SK-N-DZ (cell line): Measurements from ENCODE around the gene OTOF.

Experiments used
- DNase-seq: peaks from one replicate; pipeline ENCODE4 v3.0.0-alpha.2; 2015; ENCODE audit warnings: low spot score

The OTOF gene

DNA sequence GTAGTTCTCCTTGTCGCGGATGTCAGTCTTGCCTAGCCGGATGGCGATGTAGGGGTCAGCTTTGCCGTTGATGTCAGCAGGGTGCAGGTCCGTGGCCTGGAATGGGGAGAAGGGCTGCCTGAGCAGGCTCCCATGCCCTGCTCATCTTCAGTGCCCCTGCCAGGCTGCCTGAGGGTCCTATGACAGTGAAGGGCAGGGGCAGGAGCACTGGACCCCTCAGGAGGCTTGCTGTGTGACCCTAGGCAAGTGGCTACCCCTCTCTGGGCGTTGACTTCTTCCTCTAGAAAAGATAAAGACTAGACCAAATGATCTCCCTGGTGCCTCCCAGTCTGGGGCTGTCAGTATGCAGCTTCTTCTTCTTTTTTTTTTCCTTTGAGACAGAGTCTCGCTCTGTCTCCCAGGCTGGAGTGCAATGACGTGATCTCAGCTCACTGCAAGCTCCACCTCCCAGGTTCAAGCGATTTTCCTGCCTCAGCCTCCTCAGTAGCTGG is 11.9 kb downstream of the OTOF start:
- DNase-seq, result no peak

DNA sequence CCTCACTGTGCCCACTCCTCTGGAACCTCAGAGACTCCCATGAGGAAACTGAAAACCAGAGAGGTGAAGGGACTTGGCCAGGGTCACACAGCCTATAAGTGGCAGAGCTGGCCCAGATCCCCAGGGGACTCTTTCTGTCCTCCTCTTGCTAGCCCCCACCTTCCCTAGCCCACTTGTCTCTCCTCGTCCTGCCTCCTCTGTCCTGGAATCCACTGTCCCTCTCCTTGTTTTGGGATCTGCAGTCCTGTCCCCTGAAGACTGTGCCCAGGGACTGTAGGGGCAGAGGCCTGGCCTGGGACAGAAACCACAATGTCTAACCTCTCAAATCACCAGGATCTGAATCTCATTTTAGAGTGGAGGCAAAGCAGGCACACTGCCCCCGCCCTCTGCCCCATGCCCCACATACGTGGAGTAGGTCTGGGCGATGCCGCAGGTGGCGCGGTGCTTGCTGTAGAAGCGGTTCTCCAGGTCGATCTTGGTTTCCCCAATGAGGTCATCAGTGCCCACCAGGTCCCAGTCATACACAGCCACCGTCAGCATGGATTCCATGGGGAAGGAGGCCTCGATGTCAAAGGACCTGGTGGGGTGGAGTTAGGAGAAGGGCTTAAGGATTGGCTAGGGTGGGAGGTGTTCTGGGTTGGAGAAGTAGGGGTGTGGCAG is 12.5 kb downstream of the OTOF start:
- DNase-seq, result no peak

DNA sequence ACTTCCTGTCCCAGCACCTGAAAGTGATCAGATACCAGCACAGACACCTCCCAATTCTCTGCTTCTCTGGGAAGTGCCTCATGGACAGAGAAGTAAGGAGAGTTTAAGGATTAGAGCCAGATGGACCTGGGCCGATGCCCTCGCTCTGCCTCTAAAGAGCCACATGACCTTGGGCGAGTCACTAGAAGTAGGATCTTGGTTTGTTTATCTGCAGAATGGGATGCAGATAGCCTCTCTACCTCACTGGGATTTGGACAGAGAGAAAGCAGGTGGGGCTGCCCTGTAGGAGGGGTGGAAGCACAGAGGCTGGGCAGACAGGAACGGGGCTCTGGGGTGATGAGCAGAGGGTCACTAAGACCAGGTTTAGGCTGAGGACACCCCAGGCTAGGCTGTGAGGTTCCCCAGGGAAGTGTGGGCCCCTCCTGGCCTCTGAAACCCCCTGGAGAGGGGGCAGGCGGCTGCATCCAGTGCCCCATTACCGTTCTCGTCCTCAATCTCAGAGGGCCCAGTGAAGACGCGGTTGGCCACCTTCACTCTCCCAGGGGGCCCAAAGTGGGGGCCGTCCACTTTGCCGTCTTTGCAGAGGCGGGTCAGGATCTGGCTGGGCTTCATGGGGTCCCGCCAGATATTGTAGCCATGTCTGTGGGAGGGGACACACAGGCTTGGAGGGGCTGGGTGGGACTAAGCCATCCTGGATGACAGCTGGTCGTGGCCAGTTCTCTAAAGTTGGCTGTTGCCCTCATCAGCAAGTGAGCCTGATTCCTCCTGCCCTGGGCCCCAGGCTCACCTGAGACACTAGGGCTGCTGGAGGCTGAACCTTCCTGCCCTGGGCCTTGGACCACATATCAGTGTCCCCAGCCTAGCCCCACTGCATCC is 13.3 kb downstream of the OTOF start:
- no peak for DNase-seq

DNA sequence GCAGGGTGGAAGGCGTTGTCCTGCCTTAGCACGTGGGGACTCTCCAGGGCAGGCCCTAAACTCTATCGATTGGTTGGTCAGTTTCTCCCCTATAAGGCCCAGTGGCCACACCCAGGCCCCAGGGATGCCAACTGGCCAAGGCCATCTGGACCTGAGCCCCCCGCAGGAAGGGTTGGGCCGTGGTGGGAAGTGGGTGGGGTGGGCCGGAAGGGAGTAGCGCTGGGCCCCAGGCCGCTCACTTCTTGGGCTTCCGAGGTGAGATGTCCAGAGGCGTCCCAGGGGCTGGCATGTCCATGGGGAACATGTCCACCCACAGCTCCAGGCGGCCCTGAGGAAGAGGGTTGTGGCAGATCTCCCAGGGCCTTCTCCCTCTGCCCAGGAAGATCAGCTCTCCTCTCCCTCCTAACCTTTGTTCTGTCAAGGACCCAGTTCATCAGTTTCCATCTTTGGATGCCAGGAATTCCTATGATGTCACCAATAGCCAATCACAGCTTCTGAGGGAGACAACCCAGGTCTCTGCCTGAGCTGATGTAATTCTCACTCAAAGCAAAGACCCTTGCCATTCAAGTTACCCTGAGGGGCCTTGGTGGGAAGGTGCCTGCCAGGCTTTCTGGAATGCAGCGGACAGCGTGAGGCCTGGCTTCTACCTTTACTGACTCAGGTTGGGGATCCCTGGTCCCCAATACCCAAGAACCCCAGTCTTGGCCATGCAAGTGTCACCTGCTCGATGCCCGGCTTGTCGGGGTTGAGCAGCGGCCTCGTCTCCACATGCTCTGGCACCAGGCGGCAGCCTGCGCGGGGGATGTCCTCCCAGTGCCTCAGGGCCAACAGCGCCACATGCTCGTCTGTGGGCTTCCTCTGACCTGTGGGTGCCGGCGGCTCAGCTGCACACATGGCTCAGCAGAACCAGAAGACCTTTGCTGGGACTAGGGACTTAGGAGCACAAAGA is 14.4 kb downstream of the OTOF start:
- DNase-seq, result no peak

DNA sequence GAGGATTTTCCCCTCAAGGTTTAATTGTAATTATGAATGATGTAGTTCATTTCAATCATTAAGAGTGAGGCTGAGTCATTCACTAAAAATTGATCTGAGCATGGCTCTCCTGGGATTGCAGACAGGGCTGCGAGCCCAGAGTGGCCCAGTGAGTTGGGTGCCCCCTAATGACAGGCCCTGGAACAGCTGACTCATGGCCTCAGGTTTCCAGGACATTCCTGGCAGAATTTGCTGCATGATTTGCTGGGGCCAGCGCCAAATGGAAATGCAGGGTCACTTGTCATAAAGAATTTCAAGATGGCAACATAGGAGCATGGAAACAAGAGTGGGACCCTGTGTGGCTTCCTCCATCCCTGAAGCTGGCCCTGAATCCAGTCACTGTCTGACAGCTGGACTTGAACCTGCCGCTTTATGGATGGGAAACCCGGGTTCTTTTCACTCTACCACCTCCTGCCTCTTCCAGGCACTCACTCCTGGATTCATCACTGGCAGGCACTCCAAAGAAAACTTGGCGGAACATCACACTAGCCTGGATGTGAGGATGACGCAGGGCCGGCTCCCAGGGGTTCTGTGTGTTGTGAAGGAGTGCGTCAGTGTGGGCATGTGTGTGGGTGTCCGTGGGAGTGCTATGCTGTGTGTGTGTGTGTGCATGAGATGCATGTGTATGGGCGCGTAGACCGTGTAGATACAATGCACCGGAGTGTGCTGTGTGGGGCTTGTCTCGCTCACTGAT is 15.2 kb downstream of the OTOF start:
- peak; percentile 18 for DNase-seq

DNA sequence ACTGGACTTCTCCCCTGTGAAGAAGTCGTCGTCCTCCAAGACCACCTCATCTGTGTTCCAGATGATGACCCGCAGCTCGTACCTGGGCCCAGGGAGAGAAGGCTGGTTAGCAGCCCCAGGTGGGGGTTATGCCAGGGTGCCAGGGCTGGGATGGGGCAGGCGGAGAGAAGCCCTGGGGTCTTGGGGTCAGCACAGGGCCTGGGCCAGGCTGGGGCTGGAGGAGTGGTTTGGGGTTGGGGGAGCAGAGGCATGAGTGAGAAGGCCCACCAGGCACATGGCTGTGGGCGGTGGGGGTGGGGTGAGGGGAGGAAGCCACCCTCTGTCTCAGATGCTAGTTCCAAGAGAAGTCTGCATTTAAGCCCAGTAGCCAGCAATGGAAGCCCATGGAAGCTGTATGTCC is 15.8 kb downstream of the OTOF start:
- DNase-seq, result no peak

DNA sequence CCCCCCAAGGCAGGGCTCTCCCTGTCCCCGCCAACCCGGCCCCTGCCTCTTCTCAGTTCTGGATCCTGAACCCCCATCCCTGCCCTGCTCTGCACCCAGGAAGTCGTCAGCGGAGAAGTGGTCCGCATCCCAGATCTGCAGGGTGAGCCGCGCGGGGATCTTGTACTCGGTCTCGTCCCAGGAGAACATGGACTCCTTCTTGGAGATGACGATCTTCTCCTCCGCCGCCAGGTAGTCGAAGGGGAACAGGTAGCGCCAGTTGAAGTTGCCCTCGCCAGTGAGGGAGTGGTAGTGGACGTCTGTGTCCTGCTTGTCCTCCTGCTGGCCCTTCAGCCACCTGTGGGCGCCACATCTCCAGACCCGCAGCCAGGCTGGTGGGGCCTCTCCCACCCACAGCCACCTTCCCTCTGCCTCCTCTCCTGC is 16.3 kb downstream of the OTOF start:
- no peak for DNase-seq

DNA sequence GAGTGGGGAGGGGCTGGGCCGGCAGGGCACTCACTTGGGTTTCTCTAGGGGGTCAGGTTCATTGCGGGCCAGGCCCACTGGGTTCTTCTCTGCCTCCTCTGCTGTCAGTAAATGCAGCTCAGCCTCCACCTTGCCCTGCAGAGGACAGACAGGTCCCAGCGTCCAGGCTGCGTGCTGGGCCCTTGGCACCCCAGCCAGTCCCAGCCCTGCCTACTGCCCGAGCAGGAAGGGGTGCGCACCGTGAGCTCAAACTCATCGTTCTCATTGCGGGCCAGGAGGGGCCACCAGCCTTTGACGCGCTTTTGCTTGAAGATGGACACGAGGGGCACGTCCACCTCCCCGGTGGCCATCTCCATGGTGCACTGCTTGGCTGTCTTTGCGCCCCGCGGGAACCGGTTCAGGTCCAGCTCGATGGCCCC is 17.3 kb downstream of the OTOF start:
- no peak for DNase-seq

DNA sequence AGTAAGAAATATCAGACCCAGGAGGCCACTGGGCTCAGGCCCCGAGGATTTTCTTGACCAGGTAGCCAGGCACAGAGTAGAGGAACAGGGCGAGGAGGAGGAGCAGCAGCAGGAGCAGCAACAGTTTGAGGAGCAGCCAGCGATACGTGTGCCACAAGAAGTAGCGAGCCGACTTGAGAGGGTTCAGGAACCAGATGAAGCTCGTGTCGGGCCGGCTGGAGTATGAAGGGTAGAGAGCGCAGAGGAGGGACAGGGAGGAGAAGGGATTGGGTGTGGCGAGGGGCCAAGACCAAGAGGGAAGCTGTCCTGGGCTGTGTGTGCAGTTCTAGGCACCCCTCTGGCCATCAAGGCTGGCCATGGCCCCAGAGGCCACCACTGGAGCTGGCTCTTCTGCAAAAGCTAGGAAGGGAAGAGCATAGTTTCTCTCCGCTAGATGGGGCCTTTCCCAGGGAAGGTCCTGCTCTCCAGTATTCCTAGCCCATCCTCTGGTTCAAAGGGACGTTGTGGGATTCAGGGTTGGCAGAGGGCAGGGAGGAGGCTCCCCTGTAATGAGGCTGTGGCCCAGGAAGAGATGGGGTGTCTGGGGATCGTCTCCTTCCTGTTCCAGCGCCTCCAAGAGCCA is 17.8 kb downstream of the OTOF start:
- DNase-seq, result no peak

DNA sequence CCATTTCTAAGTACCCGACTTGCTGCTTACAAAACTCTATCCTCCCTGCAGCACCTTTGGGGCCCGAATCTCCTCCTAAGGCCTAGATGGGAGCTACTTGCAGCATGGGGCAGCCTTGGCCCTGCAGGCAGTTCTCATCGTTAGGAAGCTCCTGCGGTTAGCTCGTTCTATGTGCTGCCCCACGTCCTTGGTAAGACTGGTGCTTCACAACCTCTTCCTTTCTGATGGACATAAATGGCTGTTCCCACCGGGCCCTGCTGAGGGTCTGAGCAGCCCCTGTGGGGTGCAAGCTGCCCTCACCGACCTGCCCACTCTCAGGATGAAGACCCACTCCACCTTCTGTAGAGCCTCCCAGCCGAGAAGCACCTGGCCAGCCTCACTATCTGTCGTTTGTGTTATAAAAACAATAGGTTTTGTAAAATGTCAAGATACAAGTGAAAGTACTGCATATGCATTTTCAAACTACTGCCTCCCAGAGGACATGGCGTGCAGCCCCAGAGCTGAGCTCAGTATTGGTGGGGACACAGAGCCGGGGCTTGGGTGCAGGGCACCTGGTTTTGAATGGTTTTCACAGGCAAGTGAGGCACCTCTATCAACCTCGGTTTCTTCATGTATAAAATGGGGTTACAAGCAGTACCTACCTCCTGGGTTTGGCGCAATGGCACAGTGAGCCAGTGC is 19.4 kb downstream of the OTOF start:
- DNase-seq, result no peak

DNA sequence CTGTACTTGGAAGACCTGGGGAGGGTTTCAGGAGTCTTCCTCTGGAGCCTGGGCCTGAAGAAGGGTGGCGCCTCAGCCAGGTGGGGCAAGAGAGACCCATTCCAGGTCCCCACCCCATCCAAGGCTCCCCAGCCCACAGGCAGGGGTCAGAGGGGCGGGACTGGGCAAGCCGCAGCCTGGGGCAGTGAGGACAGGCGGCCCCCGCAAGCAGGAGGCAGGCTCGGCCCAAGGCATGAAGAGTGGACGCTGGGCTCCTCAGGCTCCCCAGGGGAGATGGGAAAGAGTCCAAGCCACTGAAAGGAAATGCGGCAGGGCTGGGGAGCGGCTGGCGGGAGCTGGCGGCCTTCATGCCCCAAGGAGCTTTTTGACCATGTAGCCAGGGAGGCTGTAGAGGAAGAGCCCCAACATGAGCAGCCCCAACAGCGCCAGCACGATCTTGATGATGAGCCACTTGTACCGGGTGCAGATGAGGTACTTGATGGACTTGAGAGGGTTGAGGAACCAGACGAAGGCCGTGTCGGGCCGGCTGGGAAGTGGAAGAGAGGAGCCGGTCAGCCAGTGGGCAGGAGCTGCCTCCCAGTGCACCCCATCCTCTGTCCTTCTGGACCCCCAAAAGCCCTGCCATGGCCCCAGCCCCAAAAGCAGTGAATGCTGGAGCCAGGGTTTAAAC is 20.1 kb downstream of the OTOF start:
- no peak for DNase-seq

DNA sequence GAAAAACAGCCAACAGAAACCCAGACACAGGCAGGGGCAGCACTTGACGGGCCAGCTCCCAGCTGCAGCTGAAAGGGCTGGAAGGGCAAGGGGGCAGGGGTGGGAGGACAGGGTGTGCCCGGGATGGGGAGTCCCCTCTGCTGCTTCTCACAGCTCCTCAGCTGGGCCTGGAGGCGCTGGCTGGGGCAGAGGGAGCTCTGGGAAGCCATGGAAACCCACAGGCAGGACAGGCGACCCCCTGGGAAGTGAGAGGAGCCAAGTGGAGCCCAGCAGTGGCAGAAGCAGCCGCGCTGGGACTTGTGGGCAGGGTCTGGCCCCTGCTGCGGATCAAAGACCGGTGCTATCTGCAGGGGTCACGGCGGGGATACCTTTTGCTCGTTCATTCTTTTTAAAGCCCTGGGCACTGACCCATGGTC is 20.7 kb downstream of the OTOF start:
- DNase-seq, result no peak

DNA sequence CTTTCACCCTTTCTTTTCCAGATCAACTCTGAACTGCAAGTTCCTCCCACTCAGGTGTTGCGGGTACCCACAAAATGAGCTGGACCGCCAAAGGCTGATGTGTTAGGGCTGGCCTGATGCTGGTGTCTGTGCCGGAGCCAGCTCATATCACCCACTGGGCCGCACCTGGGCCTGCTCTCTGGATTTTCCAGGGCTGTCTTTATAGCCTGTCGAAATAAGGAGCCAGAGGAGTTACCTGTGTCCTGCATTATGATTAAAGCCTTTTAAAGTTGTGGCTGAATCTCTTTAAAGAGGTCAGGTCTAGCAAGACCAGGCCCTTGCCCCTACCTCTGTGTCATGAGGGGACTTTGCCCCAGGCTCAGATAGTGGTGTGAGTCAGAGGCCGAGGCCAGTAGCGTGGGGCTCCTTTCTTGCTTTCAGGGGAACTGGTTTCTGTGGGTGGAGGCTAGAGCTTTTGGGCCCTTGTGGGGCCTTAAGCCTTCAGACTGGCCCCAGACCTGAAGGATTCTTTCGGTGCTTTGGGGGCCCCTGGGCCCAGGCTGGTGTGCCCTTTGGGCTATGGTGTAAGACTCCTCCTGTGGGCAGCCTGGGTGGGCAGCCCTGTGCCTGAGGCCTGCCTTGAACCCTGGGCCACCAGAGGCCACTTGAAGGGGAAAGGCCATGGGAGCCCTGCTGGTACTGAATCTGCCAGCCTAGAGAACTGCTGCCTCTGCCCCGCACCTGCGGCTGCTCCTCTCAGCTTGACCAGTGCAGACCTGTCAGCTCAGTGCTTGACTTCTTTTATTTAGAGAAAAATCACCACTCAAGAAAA is 21.3 kb downstream of the OTOF start:
- no peak for DNase-seq

DNA sequence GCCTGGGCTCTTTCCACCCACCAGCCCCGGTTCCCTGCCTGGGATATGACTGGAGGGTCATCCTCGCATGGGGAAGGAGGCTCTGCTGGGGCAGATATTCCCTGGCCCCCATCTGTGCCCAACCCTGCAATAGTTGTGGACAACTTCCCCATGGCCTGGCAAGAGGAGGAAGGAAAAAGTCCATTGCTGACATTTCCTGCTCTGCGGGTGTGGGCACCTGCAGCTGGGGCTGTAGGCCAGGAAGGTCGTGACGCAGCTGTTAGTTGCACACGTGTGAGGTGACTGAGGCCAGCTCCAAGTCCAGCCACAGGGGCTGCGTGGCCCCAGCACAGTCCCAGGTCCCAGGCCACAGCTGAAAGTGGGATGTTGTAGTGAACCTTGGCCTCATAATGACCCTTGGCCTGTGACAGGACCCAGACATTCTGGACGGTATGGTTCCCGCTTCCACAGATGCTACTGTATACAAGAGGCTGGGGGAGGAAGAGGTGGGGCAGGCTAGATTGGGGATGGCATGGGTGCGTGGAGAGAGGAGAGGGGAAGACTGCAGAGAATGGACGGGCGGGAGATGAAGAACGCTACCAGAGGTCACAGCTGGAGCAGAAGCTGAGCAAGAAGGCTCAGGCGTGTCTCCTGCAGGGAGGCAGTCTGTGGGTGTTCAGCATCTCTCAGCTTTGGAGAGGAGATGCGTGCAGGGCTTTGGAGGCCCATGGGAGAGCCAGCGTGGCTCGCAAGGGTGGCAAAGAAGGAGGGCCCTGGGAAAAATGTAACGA is 22.1 kb downstream of the OTOF start:
- no peak for DNase-seq

DNA sequence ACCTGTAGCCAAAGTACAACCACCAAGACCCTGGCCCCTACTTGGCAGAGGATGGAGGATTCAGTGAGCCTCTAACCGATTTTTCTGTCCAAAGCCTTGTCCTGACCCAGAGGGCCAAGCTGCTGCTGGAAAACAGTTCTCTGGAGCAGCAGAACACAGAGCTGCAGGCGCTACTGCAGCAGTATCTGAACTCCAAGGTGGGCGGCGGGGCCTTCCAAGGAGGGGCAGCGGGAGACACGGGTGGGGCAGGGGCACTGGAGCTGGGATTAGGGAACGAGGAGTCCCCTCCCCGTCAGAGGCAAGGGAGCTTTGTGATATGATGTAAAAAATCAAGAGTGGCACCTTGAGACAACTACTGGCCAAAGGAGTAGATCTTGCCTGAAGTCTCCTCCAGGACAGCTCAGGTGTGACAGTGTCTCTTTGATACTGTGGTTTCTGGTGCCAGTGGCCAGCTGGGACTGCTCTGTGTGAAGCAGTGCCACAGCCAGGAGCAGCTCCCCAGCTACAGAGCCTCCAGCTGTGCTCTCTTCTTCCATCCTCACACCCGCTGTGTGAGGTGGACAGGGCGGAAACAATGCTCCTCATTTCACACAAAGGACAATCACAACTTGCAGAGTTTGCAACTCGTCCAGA is 22.8 kb downstream of the OTOF start:
- DNase-seq, result no peak

DNA sequence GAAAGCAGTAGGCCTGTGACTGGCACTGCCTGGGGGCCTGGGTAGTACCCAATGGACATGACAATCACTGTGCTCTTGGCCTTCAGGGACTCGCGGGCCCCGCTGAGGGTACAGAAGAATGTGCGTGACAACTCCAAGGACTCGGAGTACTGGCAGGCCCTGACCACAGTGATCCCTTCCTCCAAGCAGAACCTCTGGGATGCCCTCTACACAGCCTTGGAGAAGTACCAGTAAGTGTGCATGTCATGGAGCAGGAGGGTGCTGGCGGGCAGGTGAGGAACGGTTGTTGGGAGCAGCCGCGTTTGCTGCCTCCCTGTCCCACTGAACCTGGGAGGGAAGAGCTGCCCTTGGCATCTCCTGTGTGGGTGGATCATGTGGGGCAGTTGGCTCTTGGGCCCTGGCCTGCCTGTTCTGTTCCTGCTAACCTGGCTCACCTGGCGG is 23.3 kb downstream of the OTOF start:
- no peak for DNase-seq
